OCI-LY7 (cell line): ENCODE measurements around the gene DMD. TPM values are rescaled to one million over a fixed set of nuclear protein-coding genes. Genes with fewer than 3 reads are reported as not detected.

Experiments
- BruUV-seq: library from RNA; stranded (reverse); fragments of 400-500 nt; replicated peaks from 2 replicates; lab custom pipeline; 2021; lab: Mats Ljungman, UMichigan
- CTCF ChIA-PET: fragments of 300-600 bp; sonication (Branson Sonifier 250); formaldehyde crosslinking; loops from one replicate; lab custom pipeline; 2022; ENCODE audit warnings: antibody characterized with exemption; ENCODE audit not compliant: unreplicated experiment; lab: Charles Lee
- POLR2A ChIA-PET: fragments of 300-600 bp; sonication (Branson Sonifier 250); formaldehyde crosslinking; loops from one replicate; lab custom pipeline; 2022; ENCODE audit warnings: antibody characterized with exemption; lab: Charles Lee
- DNase-seq: peaks from one replicate; pipeline ENCODE4 v3.0.0-alpha.2; 2015; ENCODE audit warnings: low spot score
- H2AFZ ChIP-seq: fragments of 200-600 bp; sonication (generic), shearing (Covaris generic); 2 replicates; pipeline ENCODE4 v1.6.1; 2014; ENCODE audit warnings: mild to moderate bottlenecking, antibody characterized with exemption, low read length, moderate library complexity
- H3K27ac ChIP-seq: fragments of 200-600 bp; sonication (generic); 2 replicates; pipeline ENCODE4 v1.5.1; 2014; ENCODE audit warnings: mixed run types, low read depth, mild to moderate bottlenecking, moderate library complexity, low read length, inconsistent platforms; ENCODE audit not compliant: poor library complexity, severe bottlenecking
- H3K36me3 ChIP-seq: fragments of 200-600 bp; sonication (generic); 2 replicates; pipeline ENCODE4 v1.6.1; 2014; ENCODE audit warnings: mild to moderate bottlenecking, antibody characterized with exemption, low read length, moderate library complexity, mixed read lengths; ENCODE audit not compliant: insufficient read depth
- H3K4me1 ChIP-seq: fragments of 200-600 bp; sonication (generic); 2 replicates; pipeline ENCODE4 v1.5.1; 2014; ENCODE audit warnings: mild to moderate bottlenecking, low read length; ENCODE audit not compliant: insufficient read depth, poor library complexity, severe bottlenecking
- H3K4me2 ChIP-seq: fragments of 200-600 bp; sonication (generic); 2 replicates; pipeline ENCODE4 v1.6.1; 2014; ENCODE audit warnings: mild to moderate bottlenecking, low read length
- H3K4me3 ChIP-seq: fragments of 200-600 bp; sonication (generic); 2 replicates; pipeline ENCODE4 v1.5.1; 2014; ENCODE audit warnings: mild to moderate bottlenecking, low read depth, low read length; ENCODE audit not compliant: poor library complexity, severe bottlenecking
- H3K79me2 ChIP-seq: fragments of 200-600 bp; sonication (generic); 2 replicates; pipeline ENCODE4 v1.6.1; 2016; ENCODE audit warnings: low read depth, mild to moderate bottlenecking, low read length, moderate library complexity, mixed read lengths; ENCODE audit not compliant: insufficient read depth
- H3K9me2 ChIP-seq: fragments of 200-600 bp; sonication (generic); 2 replicates; pipeline ENCODE4 v1.6.1; 2016; ENCODE audit warnings: mild to moderate bottlenecking, low read length, mixed read lengths; ENCODE audit not compliant: insufficient read depth
- H3K9me3 ChIP-seq: fragments of 200-600 bp; sonication (generic); 2 replicates; pipeline ENCODE4 v1.6.1; 2014; ENCODE audit warnings: mild to moderate bottlenecking, mixed run types, low read length, mixed read lengths
- H4K20me1 ChIP-seq: fragments of 200-600 bp; sonication (generic); 2 replicates; pipeline ENCODE4 v1.6.1; 2014; ENCODE audit warnings: mild to moderate bottlenecking, antibody characterized with exemption, low read length, moderate library complexity, mixed read lengths; ENCODE audit not compliant: insufficient read depth
- CTCF ChIP-seq: fragments of 200-600 bp; sonication (generic); conservative IDR thresholded peaks from 2 replicates; pipeline ENCODE4 v1.5.1; 2014; ENCODE audit warnings: mild to moderate bottlenecking, antibody characterized with exemption, low read length, moderate library complexity, mixed read lengths
- EZH2phosphoT487 ChIP-seq: fragments of 200-600 bp; sonication (generic); IDR thresholded peaks from 2 replicates; pipeline ENCODE4 v1.6.1; 2018; ENCODE audit warnings: low read depth, borderline replicate concordance, mild to moderate bottlenecking, mixed run types, antibody characterized with exemption, low read length, moderate library complexity, mixed read lengths
- intact Hi-C: fragments of 100-400 bp; cut with micrococcal nuclease; formaldehyde crosslinking; loops from one replicate; pipeline ENCODE4 v1.10.0; 2022; ENCODE audit not compliant: unreplicated experiment
- total RNA-seq, 2 experiments: library from RNA; depleted of rRNA in 1 of 2; stranded (reverse); fragments of >200 nt in 1 of 2; shearing (Covaris generic) in 1 of 2; gene quantifications; 2 replicates each; pipeline ENCODE4 v1.2.3, GENCODE V29; 2014 to 2022

The DMD gene
- total RNA-seq, 2 experiments from 2014 or later = 20.5 to 61.4 TPM

- BruUV-seq = no TSS peak
These were observed 1403.0 kb downstream of the DMD start for GRCh38 chrX:31808357-31808756.

GRCh38 chrX:31807165-31807564, 1404.2 kb downstream of the DMD start:
- Histone ChIP-seq H3K79me2 (no peaks in the 10 kb centered on the region), H3K27ac (no peak overlapping the region), H3K9me2 (no peaks in the 10 kb centered on the region), H4K20me1 (no peaks in the 10 kb centered on the region), H3K36me3 (no peaks in the 10 kb centered on the region), H3K4me2 (no peak overlapping the region), H3K9me3 (no peaks in the 10 kb centered on the region), H2AFZ (no peak overlapping the region), H3K4me3 (no peak overlapping the region), H3K4me1 (no peaks in the 10 kb centered on the region)
- ChIA-PET CTCF (no interaction called here), POLR2A (interaction anchor here (0.7 kb wide), 1 partner anchor 13 kb away, joined by 3 read pairs; no protein-coding TSS in a partner anchor)
- intact Hi-C loops = no loop called here
- DNase-seq = no peak
- no peak for TF ChIP-seq EZH2phosphoT487
- no peak for TF ChIP-seq CTCF
- no TSS peak for BruUV-seq

More at GRCh38 chrX:31808357-31808756, 1403.0 kb downstream of the DMD start:
- no peak for DNase-seq
- H3K4me2 ChIP-seq = no peak overlapping the region
- TF ChIP-seq CTCF (no peak), EZH2phosphoT487 (no peak)
- intact Hi-C loops = no loop called here
- no peaks in the 10 kb centered on the region for H3K9me3 ChIP-seq
- H3K4me3 ChIP-seq = no peak overlapping the region
- H3K9me2 ChIP-seq = no peaks in the 10 kb centered on the region
- H3K79me2 ChIP-seq = no peaks in the 10 kb centered on the region
- no peaks in the 10 kb centered on the region for H4K20me1 ChIP-seq
- H2AFZ ChIP-seq = no peak overlapping the region
- no peaks in the 10 kb centered on the region for H3K4me1 ChIP-seq
- ChIA-PET POLR2A (no interaction called here), CTCF (no interaction called here)
- no peaks in the 10 kb centered on the region for H3K36me3 ChIP-seq
- no peak overlapping the region for H3K27ac ChIP-seq

- no peaks in the 10 kb centered on the region for H3K9me3 ChIP-seq
- POLR2A ChIA-PET = no interaction called here
- CTCF ChIA-PET = no interaction called here
These were observed 1405.6 kb downstream of the DMD start for GRCh38 chrX:31805781-31806180.

More at GRCh38 chrX:31805781-31806180, 1405.6 kb downstream of the DMD start:
- intact Hi-C loops = no loop called here
- Histone ChIP-seq H3K79me2 (no peaks in the 10 kb centered on the region), H4K20me1 (no peaks in the 10 kb centered on the region), H3K9me2 (no peaks in the 10 kb centered on the region), H3K4me1 (no peaks in the 10 kb centered on the region), H2AFZ (no peak overlapping the region), H3K4me2 (no peak overlapping the region), H3K36me3 (no peaks in the 10 kb centered on the region), H3K4me3 (no peak overlapping the region), H3K27ac (no peak overlapping the region)
- BruUV-seq = no TSS peak
- no peak for TF ChIP-seq EZH2phosphoT487
- TF ChIP-seq CTCF = no peak
- no peak for DNase-seq
